GM10248 (cell line): Measurements from ENCODE around the gene DYNC2LI1.

Experiments
- CTCF ChIA-PET: fragments of 300-600 bp; sonication (Branson Sonifier 250); formaldehyde crosslinking; extraction: SDS; loops from one replicate; lab custom pipeline; 2021; ENCODE audit warnings: antibody characterized with exemption; lab: Yijun Ruan, JAX
- POLR2A ChIA-PET: fragments of 350-650 bp; sonication (Branson Sonifier 250); formaldehyde crosslinking; extraction: SDS; loops from one replicate; lab custom pipeline; 2020; ENCODE audit warnings: antibody characterized with exemption; lab: Yijun Ruan, JAX
- DNase-seq: peaks from one replicate; pipeline ENCODE4 v3.0.0; 2012; ENCODE audit errors: extremely low spot score
- CTCF ChIP-seq: IDR thresholded peaks from 2 replicates; pipeline ENCODE4 v1.5.1; 2012; ENCODE audit warnings: mild to moderate bottlenecking, low read depth; ENCODE audit errors: extremely low read depth, missing control alignments, control extremely low read depth

The DYNC2LI1 gene

GRCh38 chr2:43812947-43813346 is 39.1 kb downstream of the DYNC2LI1 start:
- no peak for DNase-seq
- POLR2A ChIA-PET: no interaction called here
- CTCF ChIA-PET: interaction anchor here (1.1 kb wide), 1 partner anchor 13 kb away, joined by 3 read pairs; no protein-coding TSS in a partner anchor
- TF ChIP-seq CTCF: no peak

- no peak for TF ChIP-seq CTCF
- ChIA-PET POLR2A (no interaction called here), CTCF (no interaction called here)
- no peak for DNase-seq
Observed at GRCh38 chr2:43814711-43815110, 40.9 kb downstream of the DYNC2LI1 start.

- no peak for TF ChIP-seq CTCF
- ChIA-PET CTCF (no interaction called here), POLR2A (no interaction called here)
- DNase-seq: no peak
Observed at GRCh38 chr2:43818761-43819160, 44.9 kb downstream of the DYNC2LI1 start.

- CTCF ChIA-PET: no interaction called here
- POLR2A ChIA-PET: no interaction called here
- no peak for DNase-seq
- no peak for TF ChIP-seq CTCF
Observed at GRCh38 chr2:43819491-43820163, 45.8 kb downstream of the DYNC2LI1 start.

GRCh38 chr2:43822839-43823238 is 49.0 kb downstream of the DYNC2LI1 start:
- no peak for DNase-seq
- no peak for TF ChIP-seq CTCF
- POLR2A ChIA-PET: no interaction called here
- CTCF ChIA-PET: interaction anchor here (2.0 kb wide), 1 partner anchor 13 kb away, joined by 5 read pairs; no protein-coding TSS in a partner anchor

- TF ChIP-seq CTCF: no peak
- POLR2A ChIA-PET: no interaction called here
- no peak for DNase-seq
- CTCF ChIA-PET: no interaction called here
Observed at GRCh38 chr2:43823751-43824150, 49.9 kb downstream of the DYNC2LI1 start.
